HepG2 (cell line): ENCODE results near the gene PPP4R3A. TPM values are rescaled to one million over a fixed set of nuclear protein-coding genes. Genes with fewer than 3 reads are reported as not detected.

Source experiments
- AKAP8 ChIP-seq: sonication (generic); formaldehyde crosslinking; IDR thresholded peaks from 2 replicates; pipeline ENCODE4 v1.5.1; 2020; ENCODE audit warnings: mild to moderate bottlenecking, missing genetic modification reagents
- ATF2 ChIP-seq: sonication (generic); formaldehyde crosslinking; IDR thresholded peaks from 2 replicates; pipeline ENCODE4 v1.4.0; 2020; ENCODE audit warnings: missing genetic modification reagents
- CSRNP1 ChIP-seq: sonication (generic); formaldehyde crosslinking; IDR thresholded peaks from 2 replicates; pipeline ENCODE4 v1.8.1; 2023; ENCODE audit warnings: mild to moderate bottlenecking, missing genetic modification reagents
- FOXK2 ChIP-seq: fragments of 450-650 bp; IDR thresholded peaks from 2 replicates; pipeline ENCODE4 v1.6.1; 2016
- RNF219 ChIP-seq: sonication (generic); formaldehyde crosslinking; IDR thresholded peaks from 2 replicates; pipeline ENCODE4 v1.5.0; 2020; ENCODE audit warnings: mild to moderate bottlenecking, missing genetic modification reagents
- ZBTB14 ChIP-seq: sonication (generic); formaldehyde crosslinking; IDR thresholded peaks from 2 replicates; pipeline ENCODE4 v1.4.0; 2020; ENCODE audit warnings: missing genetic modification reagents
- ZBTB39 ChIP-seq: sonication (generic); formaldehyde crosslinking; IDR thresholded peaks from 2 replicates; pipeline ENCODE4 v1.5.0; 2020; ENCODE audit warnings: missing genetic modification reagents
- ZNF121 ChIP-seq: sonication (generic); formaldehyde crosslinking; IDR thresholded peaks from 2 replicates; pipeline ENCODE4 v1.5.0; 2020; ENCODE audit warnings: mild to moderate bottlenecking, missing genetic modification reagents
- ZNF142 ChIP-seq: sonication (generic); formaldehyde crosslinking; IDR thresholded peaks from 2 replicates; pipeline ENCODE4 v1.4.0; 2020; ENCODE audit warnings: missing genetic modification reagents
- ZNF251 ChIP-seq: sonication (generic); formaldehyde crosslinking; IDR thresholded peaks from 2 replicates; pipeline ENCODE4 v1.9.0; 2021; ENCODE audit warnings: mild to moderate bottlenecking, missing genetic modification reagents
- ZNF343 ChIP-seq: sonication (generic); formaldehyde crosslinking; IDR thresholded peaks from 2 replicates; pipeline ENCODE4 v1.4.0; 2020; ENCODE audit warnings: mild to moderate bottlenecking, missing genetic modification reagents
- ZNF562 ChIP-seq: sonication (generic); formaldehyde crosslinking; IDR thresholded peaks from 2 replicates; pipeline ENCODE4 v1.8.0; 2022; ENCODE audit warnings: missing genetic modification reagents, borderline replicate concordance
- ZNF672 ChIP-seq: sonication (generic); formaldehyde crosslinking; IDR thresholded peaks from 2 replicates; pipeline ENCODE4 v1.8.1; 2022; ENCODE audit warnings: missing genetic modification reagents
- ZNF883 ChIP-seq: sonication (generic); formaldehyde crosslinking; IDR thresholded peaks from 2 replicates; pipeline ENCODE4 v1.5.1; 2020; ENCODE audit warnings: mild to moderate bottlenecking, missing genetic modification reagents; ENCODE audit errors: not compliant biosample characterization
- polyA plus RNA-seq, 8 experiments: library from polyadenylated mRNA; depleted of rRNA in 3 of 8; stranded (reverse) in 7 of 8; unstranded in 1 of 8; fragments of >200 nt; fragmentation: Illumina TruSeq in 4 of 8; extraction: Trizol in 4 of 8; gene quantifications; 2 replicates each; pipeline versions ENCODE4 v1.2.1 to v1.2.3, GENCODE V29; 2011 to 2016; ENCODE audit warnings: low read depth in 4 of 8, missing spikeins in 1 of 8, mixed read lengths in 1 of 8; ENCODE audit not compliant: insufficient read depth in 1 of 8
- total RNA-seq, 5 experiments: library from RNA; depleted of rRNA; stranded (reverse); fragments of >200 nt; fragmentation: Illumina TruSeq; extraction: Trizol; gene quantifications; 2 replicates each; pipeline ENCODE4 v1.2.3, GENCODE V29; 2016; ENCODE audit warnings: low read depth in 1 of 5

Gene PPP4R3A
- total and polyA plus RNA-seq, 2 of the 13 experiments (the other 11 are each of a cell fraction or from before 2014, with no cell fraction given) = 22.5 to 57.4 TPM

GRCh38 chr14:91418387-91419043 lies 91.6 kb downstream of the PPP4R3A start (continued):
- TF ChIP-seq ATF2 (CRISPR knock-in tag) (no peak), ZNF562 (CRISPR knock-in tag) (no peak), ZBTB14 (CRISPR knock-in tag) (no peak), ZNF121 (CRISPR knock-in tag) (no peak), ZNF142 (0 out of 2 replicates have a peak, but pooled peaks have one; percentile 18), AKAP8 (CRISPR knock-in tag) (no peak), ZNF883 (CRISPR knock-in tag) (peak; percentile 70), ZNF672 (CRISPR knock-in tag) (no peak; the same call in 1 of the 2 replicates), ZBTB39 (CRISPR knock-in tag) (no peak), ZNF343 (0 out of 2 replicates have a peak, but pooled peaks have one; percentile 26), CSRNP1 (CRISPR knock-in tag) (no peak), ZNF251 (CRISPR knock-in tag) (0 out of 2 replicates have a peak, but pooled peaks have one; percentile 5), RNF219 (CRISPR knock-in tag) (no peak), FOXK2 (no peak)
